GM19463 (cell line): ENCODE measurements around the gene EXOG.

Experiments
- ATAC-seq: cut with Tn5 transposase; IDR thresholded peaks from one replicate; pipeline ENCODE4 v1.9.1; 2021; ENCODE audit warnings: mild to moderate bottlenecking, moderate library complexity; ENCODE audit not compliant: unreplicated experiment

EXOG gene

DNA sequence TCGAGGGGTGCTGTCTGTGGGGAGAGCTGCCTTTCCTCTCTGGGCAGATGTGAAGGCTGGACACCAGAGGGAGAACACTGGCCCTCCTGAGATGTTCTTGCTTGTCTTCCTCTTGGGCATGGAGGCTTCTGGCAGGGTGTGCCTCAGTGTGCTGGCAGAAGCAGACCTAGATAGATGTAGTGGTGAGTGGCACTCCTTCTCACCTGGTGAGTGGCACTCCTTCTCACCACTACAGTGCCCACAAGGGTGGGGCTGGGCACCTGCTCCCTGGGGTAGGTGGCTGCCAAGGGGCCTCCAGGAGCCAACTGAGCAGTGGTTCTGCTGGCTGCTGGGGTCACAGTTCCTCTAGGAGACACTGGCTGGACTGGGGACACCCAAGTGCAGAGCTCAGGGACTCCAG is 23.8 kb upstream of the EXOG start:
- ATAC-seq: no peak

DNA sequence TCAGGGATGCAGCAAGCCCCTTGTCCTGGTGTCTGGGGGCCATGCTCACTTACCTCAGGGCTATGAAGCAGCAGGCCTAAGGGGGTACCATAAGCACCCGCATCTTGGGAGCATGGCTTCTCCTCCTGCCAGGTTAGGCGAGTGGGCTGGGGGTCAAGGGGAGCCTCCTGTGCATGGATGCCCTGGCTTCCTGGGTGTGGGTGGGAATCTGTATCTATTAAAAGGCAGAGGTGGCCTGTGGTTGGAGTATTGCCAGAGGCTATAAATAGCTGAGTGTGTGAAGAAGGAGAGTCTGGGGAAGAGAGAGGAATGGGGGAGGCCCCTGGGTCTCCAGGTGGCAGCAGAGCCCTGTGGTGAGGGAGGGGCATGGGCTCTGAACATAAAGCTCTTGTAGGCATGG is 22.9 kb upstream of the EXOG start:
- no peak for ATAC-seq

DNA sequence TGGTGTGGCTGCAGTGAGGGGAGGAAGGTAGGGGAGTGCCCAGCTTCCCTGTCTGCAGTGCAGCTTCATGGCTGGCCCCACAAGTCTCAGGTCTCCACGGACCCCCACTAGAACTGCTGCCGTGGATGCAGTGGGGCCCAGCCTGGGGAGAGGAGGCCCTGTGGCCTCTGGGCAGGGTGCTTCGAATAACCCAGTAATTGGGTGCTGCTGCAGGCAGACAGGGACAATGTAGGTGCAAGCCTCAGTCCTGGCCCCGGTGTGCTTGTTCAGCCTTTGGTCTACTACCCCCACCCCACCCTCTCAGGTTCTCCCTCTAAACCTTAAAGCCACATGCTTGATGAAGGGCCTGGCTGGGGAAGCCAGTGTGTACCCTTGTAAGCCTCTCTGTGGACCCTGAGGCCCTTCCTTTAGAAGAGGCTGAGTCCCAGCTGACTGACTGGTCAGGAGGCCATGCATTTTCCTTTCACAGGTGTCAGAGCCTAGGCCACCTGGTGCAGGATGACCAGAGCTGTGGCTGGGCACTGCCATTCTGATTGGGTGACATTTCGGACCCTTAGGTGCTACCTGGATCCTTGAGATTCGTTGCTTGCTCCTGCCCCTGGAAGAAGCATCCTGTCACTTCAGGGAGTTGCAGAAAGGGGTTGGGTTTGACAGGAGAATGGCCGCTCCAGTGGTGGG is 21.1 kb upstream of the EXOG start:
- ATAC-seq: no peak

DNA sequence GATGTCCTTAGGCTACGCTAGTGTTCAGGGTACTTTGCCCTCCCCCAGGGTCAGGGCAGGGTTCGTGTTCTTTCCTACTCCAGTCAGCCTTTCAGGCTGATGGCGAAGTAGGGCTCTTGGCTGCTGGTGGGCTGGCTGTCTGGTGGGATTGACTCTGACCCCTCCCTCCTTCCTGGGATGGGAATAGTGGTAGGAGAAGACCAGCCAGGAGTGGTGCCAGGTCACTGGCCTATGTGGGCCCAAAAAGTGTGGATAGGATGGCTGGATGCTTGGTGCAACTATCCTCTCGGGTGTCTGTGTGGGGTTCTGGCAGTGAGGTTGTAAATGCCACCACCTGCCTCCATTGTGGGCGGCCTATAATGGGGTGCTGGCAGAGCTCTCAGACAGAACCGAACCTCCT is 20.4 kb upstream of the EXOG start:
- no peak for ATAC-seq

DNA sequence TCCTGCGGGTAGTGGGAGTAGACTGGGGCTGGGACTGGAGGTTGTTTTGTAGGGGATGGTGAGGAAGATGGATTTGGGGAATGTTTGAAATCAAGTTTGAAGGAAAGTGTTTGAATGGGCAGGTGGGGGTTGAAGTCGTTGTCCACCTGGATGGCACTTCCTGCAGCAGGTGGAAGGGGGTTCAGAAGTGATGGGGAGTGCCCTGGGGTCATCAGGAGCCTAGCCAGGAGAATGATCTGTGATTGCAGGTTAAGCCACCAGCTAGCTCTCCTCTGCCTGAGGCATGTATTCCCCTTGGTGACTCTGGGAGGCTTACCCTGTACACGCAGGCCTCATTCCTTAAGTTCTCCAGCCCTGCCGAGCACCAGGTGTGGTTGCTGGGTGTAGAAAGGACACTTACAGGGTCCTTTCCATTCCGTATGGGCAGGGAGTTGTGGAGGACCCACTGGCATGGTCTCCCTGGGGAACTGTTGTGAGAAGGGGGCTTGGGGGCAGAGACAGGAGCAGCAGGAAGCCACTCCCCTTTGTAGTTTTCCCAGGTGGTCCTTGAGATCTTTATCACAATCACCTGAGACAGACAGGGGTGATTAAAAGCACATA is 19.9 kb upstream of the EXOG start:
- no peak for ATAC-seq

DNA sequence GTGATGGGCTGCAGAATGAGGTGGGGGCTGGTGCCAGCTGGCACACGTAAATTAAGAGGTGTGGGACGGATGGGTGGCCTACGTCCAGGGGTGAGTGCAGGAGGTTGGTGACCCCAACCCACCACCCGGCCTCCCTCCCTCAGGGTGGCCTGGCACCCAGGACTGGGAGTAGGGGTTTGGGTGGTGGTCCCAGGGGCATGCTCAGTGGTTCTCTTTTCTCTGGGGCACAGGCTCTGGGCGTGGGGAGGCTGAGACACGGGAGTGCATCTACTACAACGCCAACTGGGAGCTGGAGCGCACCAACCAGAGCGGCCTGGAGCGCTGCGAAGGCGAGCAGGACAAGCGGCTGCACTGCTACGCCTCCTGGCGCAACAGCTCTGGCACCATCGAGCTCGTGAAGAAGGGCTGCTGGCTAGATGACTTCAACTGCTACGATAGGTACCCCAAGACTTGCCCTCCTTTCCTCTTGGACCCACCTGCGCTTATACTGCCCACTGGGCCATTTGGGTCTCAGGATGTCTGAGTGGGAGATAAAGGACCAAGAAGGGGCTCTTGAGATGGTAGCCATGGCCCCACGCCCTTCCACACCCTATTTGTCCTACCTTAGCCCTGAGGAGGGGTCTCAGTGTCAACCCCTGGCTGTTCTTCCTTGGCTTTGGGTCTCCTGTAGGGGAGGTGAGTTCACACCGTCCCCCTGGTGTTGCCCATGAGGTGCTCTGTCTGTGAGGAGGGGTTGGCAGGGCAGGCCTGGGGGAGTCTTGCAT is 18.9 kb upstream of the EXOG start:
- ATAC-seq: no peak

DNA sequence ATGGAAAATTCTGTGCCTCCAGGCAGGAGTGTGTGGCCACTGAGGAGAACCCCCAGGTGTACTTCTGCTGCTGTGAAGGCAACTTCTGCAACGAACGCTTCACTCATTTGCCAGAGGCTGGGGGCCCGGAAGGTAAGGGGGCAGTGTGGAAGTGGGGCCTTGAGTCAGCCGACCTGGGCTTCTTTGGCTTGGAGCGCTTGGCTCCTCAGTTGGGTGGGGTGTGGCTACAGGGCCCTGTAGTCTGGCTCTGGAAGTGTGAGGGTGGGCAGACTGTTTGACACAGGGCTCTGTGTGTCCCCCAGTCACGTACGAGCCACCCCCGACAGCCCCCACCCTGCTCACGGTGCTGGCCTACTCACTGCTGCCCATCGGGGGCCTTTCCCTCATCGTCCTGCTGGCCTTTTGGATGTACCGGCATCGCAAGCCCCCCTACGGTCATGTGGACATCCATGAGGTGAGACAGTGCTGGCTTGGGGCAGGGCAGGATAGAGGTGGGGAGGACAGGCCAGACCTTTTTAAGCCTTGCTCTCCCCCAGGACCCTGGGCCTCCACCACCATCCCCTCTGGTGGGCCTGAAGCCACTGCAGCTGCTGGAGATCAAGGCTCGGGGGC is 18.2 kb upstream of the EXOG start:
- ATAC-seq: no peak

DNA sequence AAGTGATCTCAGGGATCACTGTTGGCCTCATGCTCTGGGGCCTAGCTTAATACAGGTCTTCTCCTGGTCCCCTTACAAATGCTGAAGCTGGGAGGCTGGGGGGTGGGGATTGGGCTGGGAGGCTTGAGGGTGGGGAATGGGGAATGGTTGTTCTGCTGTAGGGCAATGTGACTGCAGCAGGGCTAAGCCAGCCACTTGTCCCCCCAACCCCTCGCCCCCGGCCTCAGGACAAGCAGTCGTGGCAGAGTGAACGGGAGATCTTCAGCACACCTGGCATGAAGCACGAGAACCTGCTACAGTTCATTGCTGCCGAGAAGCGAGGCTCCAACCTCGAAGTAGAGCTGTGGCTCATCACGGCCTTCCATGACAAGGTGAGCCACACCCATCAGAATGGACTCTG is 17.2 kb upstream of the EXOG start:
- no peak for ATAC-seq

DNA sequence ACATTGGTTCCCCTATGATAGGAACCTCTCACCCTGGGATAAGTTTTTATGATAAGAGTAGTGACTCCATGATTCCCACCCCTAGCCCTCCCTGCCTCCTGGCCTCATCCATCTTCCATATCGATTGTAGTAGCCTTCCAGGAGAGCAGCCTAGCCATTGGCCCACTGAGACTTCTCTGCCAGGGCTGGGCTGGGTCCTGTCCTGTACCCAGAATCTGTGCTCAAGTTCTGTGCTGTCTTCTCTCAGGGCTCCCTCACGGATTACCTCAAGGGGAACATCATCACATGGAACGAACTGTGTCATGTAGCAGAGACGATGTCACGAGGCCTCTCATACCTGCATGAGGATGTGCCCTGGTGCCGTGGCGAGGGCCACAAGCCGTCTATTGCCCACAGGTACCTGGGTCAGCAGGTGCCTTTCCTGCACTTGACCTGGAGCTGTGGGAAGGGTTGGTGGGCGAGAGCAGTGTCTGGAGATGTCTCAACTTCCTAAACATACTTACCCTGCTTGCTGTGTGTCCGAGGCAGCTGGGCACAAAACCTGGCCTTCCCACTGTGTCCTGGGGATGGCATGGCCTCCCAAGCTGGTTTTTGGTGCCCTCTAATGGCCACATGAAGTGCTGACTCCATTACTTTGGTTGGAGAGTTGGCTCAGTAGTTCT is 16.6 kb upstream of the EXOG start:
- peak; percentile 77 for ATAC-seq

DNA sequence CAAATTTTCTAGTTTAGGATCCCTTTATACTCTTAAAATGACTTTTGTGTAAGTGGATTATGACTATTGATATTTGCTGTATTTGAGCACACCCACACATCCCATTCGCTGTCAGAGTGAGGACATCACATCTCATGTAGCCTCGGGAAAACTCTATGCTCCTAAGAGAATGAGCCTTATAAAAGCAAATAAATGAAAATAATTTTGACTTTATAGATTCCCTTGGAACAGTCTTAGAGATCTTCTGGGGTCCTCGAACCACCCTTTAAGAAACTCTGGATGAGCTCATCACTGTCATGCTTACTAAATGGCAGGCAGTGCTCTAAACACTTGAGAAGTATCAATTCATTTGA is 16.1 kb upstream of the EXOG start:
- no peak for ATAC-seq

DNA sequence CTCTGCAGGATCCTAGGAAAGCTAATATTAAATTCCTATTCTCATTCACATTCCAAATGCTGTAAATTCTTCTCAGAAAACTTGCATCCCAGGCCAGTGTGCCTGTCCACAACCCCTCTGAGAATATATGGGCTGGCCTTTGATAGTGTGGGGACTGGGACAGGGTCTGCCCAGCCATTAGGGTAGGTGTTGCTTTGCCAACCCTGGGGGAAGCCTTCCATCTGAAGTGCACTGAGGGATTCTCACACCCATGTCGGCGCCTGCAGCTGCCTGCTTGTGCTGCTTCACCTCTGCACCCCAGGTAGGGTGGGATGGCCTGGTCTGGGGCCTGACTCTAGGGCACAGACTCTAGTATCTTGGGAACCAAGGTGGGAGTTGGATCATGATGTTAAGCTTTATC is 15.2 kb upstream of the EXOG start:
- ATAC-seq: no peak

DNA sequence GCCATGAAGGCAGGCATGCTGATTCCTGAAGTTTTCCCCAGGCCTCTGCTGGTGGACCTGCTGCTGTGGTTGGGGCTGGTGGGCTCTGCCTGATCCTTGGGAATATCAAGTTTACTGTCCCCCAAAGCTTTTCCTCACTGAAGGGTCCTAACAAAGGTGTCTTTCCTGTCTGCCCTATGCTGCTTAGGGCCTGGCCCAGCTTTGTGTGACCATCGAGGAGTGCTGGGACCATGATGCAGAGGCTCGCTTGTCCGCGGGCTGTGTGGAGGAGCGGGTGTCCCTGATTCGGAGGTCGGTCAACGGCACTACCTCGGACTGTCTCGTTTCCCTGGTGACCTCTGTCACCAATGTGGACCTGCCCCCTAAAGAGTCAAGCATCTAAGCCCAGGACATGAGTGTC is 13.2 kb upstream of the EXOG start:
- ATAC-seq: no peak

DNA sequence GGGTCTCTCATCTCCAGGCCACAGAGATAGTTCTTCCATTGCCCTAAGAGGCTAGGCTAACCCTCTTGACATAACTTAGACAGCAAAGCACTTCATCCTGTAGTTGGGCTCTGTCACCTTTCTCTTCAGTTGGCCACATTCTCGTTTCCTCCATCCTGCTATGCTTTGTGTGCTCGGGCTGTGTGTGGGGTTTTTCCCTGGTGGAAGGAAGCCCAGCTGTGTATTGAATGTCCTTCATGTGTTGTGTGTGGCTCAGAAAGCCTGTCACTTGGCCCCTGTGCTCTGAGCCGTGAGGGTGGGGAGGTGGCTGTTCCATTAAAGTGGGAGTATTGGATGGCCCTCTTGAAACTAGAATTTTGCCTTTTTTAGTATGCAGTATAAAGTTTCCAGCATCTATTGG is 8.8 kb upstream of the EXOG start:
- peak; percentile 99 for ATAC-seq

DNA sequence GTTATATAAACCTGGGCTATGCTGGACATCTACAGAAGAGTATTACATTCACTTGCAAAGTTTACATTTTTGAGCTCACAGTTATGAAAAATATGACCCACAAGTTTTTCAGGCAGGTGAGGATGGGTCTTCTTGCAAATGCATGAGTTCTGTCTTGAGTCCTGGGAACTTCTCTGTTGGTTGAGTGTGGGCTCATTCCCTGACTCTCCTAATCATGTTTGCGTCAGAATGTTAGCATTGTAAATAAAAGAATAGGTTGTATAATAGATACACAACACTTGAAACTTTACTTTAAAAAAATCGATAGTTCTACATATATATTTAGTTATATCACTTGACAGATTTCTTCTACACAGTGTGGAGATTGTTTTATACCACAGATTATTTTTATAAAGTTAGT is 7.2 kb upstream of the EXOG start:
- ATAC-seq: no peak

DNA sequence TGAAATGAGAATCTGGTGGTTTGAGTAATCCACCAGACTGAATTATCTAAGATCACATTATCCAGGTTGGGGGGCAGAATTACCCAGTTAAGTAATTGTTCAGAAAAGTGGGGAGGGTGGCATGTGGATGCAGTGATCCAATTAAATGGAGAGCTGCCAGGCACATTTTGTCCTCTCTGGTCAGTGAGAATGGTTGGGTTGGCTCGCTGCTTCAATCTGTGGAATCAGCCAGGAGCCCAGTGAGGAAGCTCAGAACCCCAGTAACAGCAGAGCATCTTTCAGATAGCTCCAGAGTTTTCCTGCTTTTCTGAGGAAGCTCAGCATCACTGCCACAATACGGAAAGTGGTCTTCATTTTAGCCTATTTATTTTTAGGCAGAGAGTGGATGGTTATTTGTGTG is 6.4 kb upstream of the EXOG start:
- no peak for ATAC-seq

DNA sequence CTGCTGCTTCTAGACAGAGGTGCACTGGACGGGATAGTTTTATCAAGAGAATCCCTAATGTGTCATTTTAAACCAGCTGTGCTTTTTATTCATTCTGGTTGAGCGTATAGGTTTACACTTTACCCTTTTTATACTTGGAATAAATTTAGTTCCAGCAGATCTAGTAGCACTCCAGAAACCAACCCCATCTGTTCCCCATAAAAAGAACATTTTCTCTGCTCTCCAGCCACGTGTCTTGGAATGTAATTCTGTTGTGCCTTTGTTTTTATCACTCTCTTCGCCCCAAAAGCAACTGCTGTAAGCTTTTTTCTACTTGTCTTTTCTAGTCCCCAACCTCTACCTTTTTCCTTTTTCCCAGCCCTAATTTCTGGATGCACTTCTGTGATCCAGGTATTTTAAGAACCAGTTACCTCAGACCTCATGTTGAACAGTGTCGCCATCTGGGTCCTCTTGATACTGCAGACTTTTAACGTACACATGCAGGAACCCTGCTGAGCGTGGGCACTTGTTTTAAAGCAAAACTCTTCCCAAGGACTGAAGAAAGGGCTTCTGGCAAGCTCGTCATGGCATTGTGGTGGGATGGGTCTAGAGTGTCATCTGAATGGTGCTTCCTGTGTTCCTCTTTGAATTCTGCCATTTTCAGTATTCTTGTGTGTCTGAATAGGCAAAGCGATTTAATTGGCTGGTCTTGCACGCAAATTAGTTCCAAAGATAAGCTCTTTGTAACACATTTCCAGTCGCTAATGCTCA is 5.7 kb upstream of the EXOG start:
- ATAC-seq: no peak

DNA sequence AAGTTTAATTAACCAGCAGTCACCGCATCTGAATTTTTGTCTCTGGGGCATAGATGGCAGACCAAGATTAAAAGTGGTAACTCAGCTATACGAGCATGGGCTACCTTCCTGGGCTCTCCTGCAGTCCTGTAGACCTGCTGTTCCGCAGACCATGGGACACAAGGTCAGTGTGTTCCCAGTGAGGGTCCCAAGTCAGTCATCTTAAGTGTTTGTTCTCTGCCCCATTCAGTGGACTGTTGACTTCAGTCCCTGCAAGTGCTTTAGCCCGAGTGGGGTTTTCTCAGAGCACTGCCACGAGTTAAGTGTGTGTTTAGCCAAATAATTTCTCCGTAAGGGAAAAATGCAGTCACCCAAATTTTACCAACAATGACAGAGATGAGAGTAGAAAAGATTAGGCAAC is 4.9 kb upstream of the EXOG start:
- no peak for ATAC-seq

DNA sequence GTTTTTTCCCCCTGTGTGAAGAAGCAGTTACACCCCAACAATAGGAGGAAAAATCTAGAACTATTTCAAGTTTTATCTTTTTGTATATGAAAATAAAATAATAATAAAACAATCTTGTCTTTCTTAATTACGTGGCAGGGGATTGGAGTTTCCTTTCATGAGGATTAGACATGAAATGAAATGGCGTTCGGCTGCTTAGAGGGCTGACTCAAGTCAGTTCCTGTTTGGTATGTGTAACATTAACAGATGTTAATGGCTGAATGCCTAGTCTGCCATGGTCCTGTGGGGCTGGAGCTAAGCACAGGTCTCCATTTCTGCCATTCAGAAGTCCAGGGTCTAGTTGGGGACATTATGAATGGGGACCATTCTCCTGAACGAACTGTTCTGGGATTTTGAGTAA is 3.1 kb upstream of the EXOG start:
- no peak for ATAC-seq

DNA sequence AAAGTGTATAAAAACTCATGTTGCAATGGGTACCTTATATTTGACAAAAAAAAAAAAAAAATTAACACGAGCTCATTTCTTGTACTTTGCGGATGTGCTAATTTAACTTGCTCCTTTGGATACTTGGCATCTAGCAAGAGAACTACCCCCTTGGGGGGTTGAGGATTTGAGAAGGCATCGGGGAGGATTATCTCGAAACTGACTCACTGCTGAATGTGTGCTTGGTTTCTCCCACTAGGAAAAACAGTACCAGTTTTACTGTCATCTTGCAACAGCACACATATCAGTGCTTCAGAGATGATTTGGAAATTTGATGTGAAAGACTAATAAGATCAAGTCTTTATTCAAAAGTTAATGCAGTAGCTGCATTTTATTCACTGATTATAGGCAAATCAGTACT is 891 bp downstream of the EXOG start:
- no peak for ATAC-seq

DNA sequence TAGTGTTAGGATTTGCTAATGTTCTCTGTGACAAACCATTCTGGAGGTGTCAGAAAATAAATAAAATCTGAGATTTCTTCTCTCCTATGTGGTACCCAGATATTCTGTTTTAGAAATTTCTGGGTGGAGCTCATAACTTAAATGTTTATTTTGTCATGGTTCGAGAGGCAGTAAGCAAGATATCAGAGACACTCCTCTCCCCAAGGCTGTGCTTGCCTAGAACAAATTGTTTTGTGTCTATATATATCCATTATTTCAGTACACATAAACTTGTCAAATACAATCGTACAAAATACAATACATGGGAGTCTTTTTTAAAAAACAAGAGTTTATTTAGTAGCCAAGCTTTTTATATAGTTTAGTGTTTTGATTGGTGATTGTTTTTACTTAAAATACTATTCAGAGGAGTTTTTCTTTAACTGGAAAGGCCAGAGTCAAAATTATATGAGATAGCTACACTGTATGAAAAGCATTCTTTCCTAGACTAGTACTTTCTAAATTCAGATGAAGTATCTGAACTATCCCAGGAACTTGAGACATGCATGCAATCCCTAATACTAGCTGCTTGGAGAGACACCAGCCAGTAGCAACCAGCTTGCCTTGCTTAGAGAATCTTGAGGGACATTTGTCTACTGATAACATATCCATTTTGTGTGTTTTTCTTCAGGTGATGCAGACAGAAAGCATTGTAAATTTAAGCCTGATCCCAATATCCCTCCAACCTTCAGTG is 4.7 kb downstream of the EXOG start:
- no peak for ATAC-seq
